A549 (cell line): ENCODE measurements around the gene DCAF6. TPM values are rescaled to one million over a fixed set of nuclear protein-coding genes. Genes with fewer than 3 reads are reported as not detected.

ENCODE experiments used
- ATAC-seq, 2 experiments: fragments of 200-7000 bp in 1 of 2; fragments of >200 bp in 1 of 2; cut with Nextera tagmentation in 1 of 2; cut with Tn5 transposase in 1 of 2; 3 replicates each; pipeline versions ENCODE4 v1.8.0 to v1.9.1; 2018 to 2020; ENCODE audit warnings: mild to moderate bottlenecking in 1 of 2, moderate library complexity in 1 of 2
- CTCF ChIA-PET: fragments of 300-600 bp; sonication (Branson Sonifier 250); formaldehyde crosslinking; extraction: SDS; loops from one replicate; lab custom pipeline; 2021; ENCODE audit warnings: antibody characterized with exemption, inconsistent platforms; lab: Yijun Ruan, JAX
- POLR2A ChIA-PET: fragments of 350-600 bp; formaldehyde crosslinking; extraction: SDS; loops from one replicate; lab custom pipeline; 2021; ENCODE audit warnings: antibody characterized with exemption, inconsistent platforms; lab: Yijun Ruan, JAX
- DNase-seq, 2 experiments: peaks; one replicate each; pipeline versions ENCODE4 v3.0.0 to v3.0.0-alpha.2; 2011 to 2016; ENCODE audit warnings: low read depth in 1 of 2, low spot score in 1 of 2
- FAIRE-seq: peaks from 2 replicates; lab custom pipeline; 2011; peaks lifted over from hg19 to GRCh38; lab: Jason Lieb, UNC
- H3K27ac ChIP-seq, 2 experiments: fragments of >200 bp; sonication (Bioruptor Twin); formaldehyde crosslinking; 3 replicates each; pipeline ENCODE4 v1.5.1; 2016 to 2017
- H3K4me1 ChIP-seq: fragments of >200 bp; sonication (Bioruptor Twin); formaldehyde crosslinking; 3 replicates; pipeline ENCODE4 v1.6.1; 2016
- H3K4me2 ChIP-seq: fragments of >200 bp; sonication (Bioruptor Twin); formaldehyde crosslinking; 3 replicates; pipeline ENCODE4 v1.6.1; 2016
- H3K4me3 ChIP-seq: fragments of >200 bp; sonication (Bioruptor Twin); formaldehyde crosslinking; 3 replicates; pipeline ENCODE4 v1.5.1; 2016
- H3K9me3 ChIP-seq: fragments of >200 bp; sonication (Bioruptor Twin); formaldehyde crosslinking; 3 replicates; pipeline ENCODE4 v1.6.1; 2016
- CBX2 ChIP-seq: fragments of 200-600 bp; sonication (generic); IDR thresholded peaks from 2 replicates; pipeline ENCODE4 v1.6.1; 2016; ENCODE audit warnings: low read depth, mild to moderate bottlenecking, borderline replicate concordance
- CBX8 ChIP-seq: fragments of 200-600 bp; sonication (generic); IDR thresholded peaks from 2 replicates; pipeline ENCODE4 v1.6.1; 2016
- CEBPB ChIP-seq, 2 experiments: fragments of >200 bp in 1 of 2; sonication (Bioruptor Twin) in 1 of 2; formaldehyde crosslinking in 1 of 2; IDR thresholded peaks; 2 replicates each; pipeline ENCODE4 v1.6.1; 2012 to 2016
- CHD4 ChIP-seq: fragments of 200-600 bp; sonication (generic); IDR thresholded peaks from 2 replicates; pipeline ENCODE4 v1.6.1; 2016; ENCODE audit warnings: antibody characterized with exemption, mild to moderate bottlenecking, borderline replicate concordance
- CTCF ChIP-seq: fragments of >200 bp; sonication (Bioruptor Twin); formaldehyde crosslinking; IDR thresholded peaks from 3 replicates; pipeline ENCODE4 v1.5.1; 2016
- EHF ChIP-seq: fragments of 250-450 bp; sonication (Bioruptor Pico); IDR thresholded peaks from 2 replicates; pipeline ENCODE4 v1.5.0; 2020; ENCODE audit warnings: mild to moderate bottlenecking
- EP300 ChIP-seq, 2 experiments: fragments of >200 bp; sonication (Bioruptor Twin); formaldehyde crosslinking; IDR thresholded peaks; 2 replicates in 1 of 2; 3 replicates in 1 of 2; pipeline ENCODE4 v1.6.1; 2016 to 2017
- FOSB ChIP-seq: fragments of 250-450 bp; sonication (Bioruptor Pico); IDR thresholded peaks from 2 replicates; pipeline ENCODE4 v1.5.0; 2020; ENCODE audit warnings: mild to moderate bottlenecking, moderate library complexity
- FOSL2 ChIP-seq, 2 experiments: fragments of 450-650 bp in 1 of 2; fragments of >200 bp in 1 of 2; sonication (Bioruptor Twin) in 1 of 2; formaldehyde crosslinking; IDR thresholded peaks; 2 replicates each; pipeline versions ENCODE4 v1.5.0 to v1.6.1; 2016 to 2020; ENCODE audit warnings: mild to moderate bottlenecking in 1 of 2, moderate library complexity in 1 of 2
- FOXS1 ChIP-seq: fragments of 250-450 bp; sonication (Bioruptor Pico); IDR thresholded peaks from 2 replicates; pipeline ENCODE4 v1.5.0; 2020; ENCODE audit warnings: mild to moderate bottlenecking, moderate library complexity
- HDAC2 ChIP-seq: fragments of 200-600 bp; sonication (generic); IDR thresholded peaks from 2 replicates; pipeline ENCODE4 v1.6.1; 2016
- HES2 ChIP-seq: fragments of >200 bp; sonication (Bioruptor Twin); formaldehyde crosslinking; IDR thresholded peaks from 2 replicates; pipeline ENCODE4 v1.6.1; 2016
- HOXB13 ChIP-seq: fragments of 250-450 bp; sonication (Bioruptor Pico); IDR thresholded peaks from 2 replicates; pipeline ENCODE4 v1.5.0; 2020; ENCODE audit warnings: low read depth, mild to moderate bottlenecking, moderate library complexity
- HOXB5 ChIP-seq: fragments of 250-450 bp; sonication (Bioruptor Pico); IDR thresholded peaks from 2 replicates; pipeline ENCODE4 v1.5.0; 2020; ENCODE audit warnings: mild to moderate bottlenecking, moderate library complexity
- KDM5A ChIP-seq: fragments of 200-600 bp; sonication (generic); IDR thresholded peaks from 2 replicates; pipeline ENCODE4 v1.6.1; 2016; ENCODE audit warnings: antibody characterized with exemption, mild to moderate bottlenecking
- MAZ ChIP-seq: fragments of 150-350 bp; IDR thresholded peaks from 2 replicates; pipeline ENCODE4 v1.6.1; 2014; ENCODE audit warnings: antibody characterized with exemption, low read depth, low read length, borderline replicate concordance
- MYC ChIP-seq: IDR thresholded peaks from 2 replicates; pipeline ENCODE4 v1.6.1; 2012; ENCODE audit warnings: mild to moderate bottlenecking, inconsistent platforms, low read length, improper control_type of control experiment, borderline replicate concordance
- NFE2L2 ChIP-seq: fragments of 150-350 bp; conservative IDR thresholded peaks from 2 replicates; pipeline ENCODE4 v1.6.1; 2014; ENCODE audit warnings: low read length
- RARB ChIP-seq: fragments of 250-450 bp; sonication (Bioruptor Pico); IDR thresholded peaks from 2 replicates; pipeline ENCODE4 v1.8.0; 2021; ENCODE audit warnings: mild to moderate bottlenecking, moderate library complexity
- SMC3 ChIP-seq: fragments of >200 bp; sonication (Bioruptor Twin); formaldehyde crosslinking; IDR thresholded peaks from 3 replicates; pipeline ENCODE4 v1.6.1; 2018; ENCODE audit warnings: inconsistent platforms
- TFCP2L1 ChIP-seq: fragments of 250-450 bp; sonication (Bioruptor Pico); IDR thresholded peaks from 2 replicates; pipeline ENCODE4 v1.5.0; 2021; ENCODE audit warnings: mild to moderate bottlenecking
- ZC3H11A ChIP-seq: fragments of 450-650 bp; IDR thresholded peaks from 2 replicates; pipeline ENCODE4 v1.6.1; 2014; ENCODE audit warnings: antibody characterized with exemption, mild to moderate bottlenecking
- ZSCAN20 ChIP-seq: fragments of 250-450 bp; sonication (Bioruptor Pico); IDR thresholded peaks from 2 replicates; pipeline ENCODE4 v1.8.0; 2022; ENCODE audit warnings: mild to moderate bottlenecking, moderate library complexity
- WGBS: methylation state at CpG from one replicate; pipeline ENCODE4 v1.1.6; 2017; ENCODE audit errors: missing lambda C conversion rate; 5-methylcytosine and 5-hydroxymethylcytosine counted together
- polyA plus RNA-seq, 4 experiments: library from polyadenylated mRNA; depleted of rRNA in 3 of 4; stranded (reverse); fragments of >200 nt; fragmentation: RNase III in 1 of 4; extraction: RNeasy Plus Mini Kit Qiagen cat#74134 plus additional on column Dnase treatment in 1 of 4; gene quantifications; 2 replicates in 3 of 4; 3 replicates in 1 of 4; pipeline ENCODE4 v1.2.3, GENCODE V29; 2011 to 2017
- TF ChIP-seq, protein P1 (sequence below): fragments of 250-450 bp; sonication (Bioruptor Pico); IDR thresholded peaks from 2 replicates; pipeline ENCODE4 v1.5.0; 2020; ENCODE audit warnings: low read depth, mild to moderate bottlenecking, moderate library complexity
- TF ChIP-seq, protein P2 (sequence below): IDR thresholded peaks from 2 replicates; pipeline ENCODE4 v1.6.1; 2012
- TF ChIP-seq, protein P3 (sequence below): fragments of 450-650 bp; IDR thresholded peaks from 2 replicates; pipeline ENCODE4 v1.6.1; 2014; ENCODE audit warnings: antibody characterized with exemption

The DCAF6 gene
- polyA plus RNA-seq, 2 of the 4 experiments (the other 2 are of a cell fraction): 39.9 to 74.7 TPM

DNA sequence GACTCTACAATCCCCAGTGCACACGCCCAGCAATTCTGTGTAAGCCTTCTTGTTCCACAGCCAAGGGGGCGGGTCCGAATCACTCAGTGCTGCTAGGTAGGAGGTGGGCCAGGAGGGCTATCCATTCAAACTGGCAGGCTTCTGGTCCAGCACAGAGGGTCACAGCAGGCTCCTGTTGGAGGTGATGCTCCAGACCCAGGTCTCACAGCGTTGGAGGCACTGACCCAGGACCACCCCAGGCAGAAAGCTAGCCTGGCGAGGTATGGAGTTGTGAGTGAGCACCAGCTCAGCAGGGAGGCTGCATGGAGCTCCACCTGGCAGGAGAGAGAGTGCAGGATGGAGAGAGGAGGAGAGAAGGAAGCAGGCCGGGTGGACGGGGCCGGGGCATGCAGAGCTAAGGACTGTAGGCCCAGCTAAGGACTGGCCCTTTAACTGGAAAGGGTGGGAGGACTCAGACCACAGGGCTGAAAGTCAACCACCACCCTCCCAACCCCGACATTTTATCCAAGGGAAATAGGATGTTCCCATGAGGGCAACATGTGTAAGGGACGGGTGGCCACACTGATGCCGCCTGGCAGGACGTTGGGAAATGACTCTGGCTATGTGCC lies 161.5 kb downstream of the DCAF6 start:
- Histone ChIP-seq H3K27ac (no peak overlapping the region), H3K4me1 (no peaks in the 10 kb centered on the region), H3K9me3 (no peaks in the 10 kb centered on the region), H3K4me2 (no peak overlapping the region), H3K4me3 (no peak overlapping the region)
- TF ChIP-seq TFCP2L1 (no peak), FOSL2 (IDR thresholded peaks at IDR 0.05) (no peak), FOSL2 (CRISPR knock-in tag; IDR thresholded peaks at IDR 0.05) (no peak), EHF (CRISPR knock-in tag) (no peak), MYC (no peak), CBX8 (no peak), MAZ (no peak), CBX2 (no peak), EP300 (IDR thresholded peaks at IDR 0.05) (no peak), HOXB5 (CRISPR knock-in tag) (no peak), CEBPB (IDR thresholded peaks at IDR 0.05) (no peak)
- TF ChIP-seq, protein P1, sequence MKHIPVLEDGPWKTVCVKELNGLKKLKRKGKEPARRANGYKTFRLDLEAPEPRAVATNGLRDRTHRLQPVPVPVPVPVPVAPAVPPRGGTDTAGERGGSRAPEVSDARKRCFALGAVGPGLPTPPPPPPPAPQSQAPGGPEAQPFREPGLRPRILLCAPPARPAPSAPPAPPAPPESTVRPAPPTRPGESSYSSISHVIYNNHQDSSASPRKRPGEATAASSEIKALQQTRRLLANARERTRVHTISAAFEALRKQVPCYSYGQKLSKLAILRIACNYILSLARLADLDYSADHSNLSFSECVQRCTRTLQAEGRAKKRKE: no peak
- no peak for FAIRE-seq
- 84% methylated on average over 12 of the region's 12 CpGs for WGBS
- CTCF ChIA-PET: interaction anchor here (0.9 to 10.5 kb wide), 2 partner anchors 15 kb away, joined by 3 to 94 read pairs; no protein-coding TSS in a partner anchor
- ATAC-seq: no peak
- POLR2A ChIA-PET: no interaction called here
- DNase-seq: no peak

DNA sequence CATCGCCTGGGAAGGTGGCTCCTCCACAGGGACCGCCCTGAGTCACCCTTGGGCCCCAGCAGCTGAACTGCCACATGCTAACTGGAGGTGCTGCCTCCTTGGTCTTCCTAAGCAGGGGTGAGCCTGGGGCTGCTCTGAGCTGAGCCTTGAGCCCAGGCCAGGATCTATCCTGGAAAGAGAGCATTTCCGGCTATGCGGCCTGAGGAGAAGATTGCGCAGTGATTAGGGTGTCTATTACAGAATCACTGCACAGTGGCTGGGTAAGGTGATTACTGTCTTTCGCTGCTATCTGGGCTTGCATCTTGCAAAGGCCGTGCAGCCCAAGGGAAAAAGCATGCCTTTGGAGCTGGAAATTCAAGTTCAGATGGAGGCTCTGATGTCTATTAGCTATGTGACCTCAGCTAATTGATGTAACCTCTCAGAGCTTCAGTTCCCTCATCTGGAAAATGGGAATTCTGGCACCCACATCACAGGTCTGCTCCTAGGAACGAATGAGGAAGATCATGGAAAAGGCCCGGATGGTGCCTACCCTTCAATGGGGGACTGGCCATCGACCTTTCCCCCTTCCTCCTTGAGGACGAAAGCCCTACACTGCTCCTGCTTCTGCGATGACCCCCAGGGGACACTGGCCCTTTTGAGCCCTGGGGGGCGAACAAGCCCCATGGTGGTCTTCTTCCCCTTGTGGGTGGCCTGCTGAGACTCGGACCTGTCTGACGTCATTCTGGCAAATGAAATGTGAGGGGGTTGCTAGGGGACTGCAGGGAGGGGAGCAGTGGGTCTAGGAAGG lies 162.2 kb downstream of the DCAF6 start:
- no peak for FAIRE-seq
- TF ChIP-seq CEBPB (IDR thresholded peaks at IDR 0.05) (no peak), CTCF (no peak), EP300 (IDR thresholded peaks at IDR 0.05) (no peak), RARB (CRISPR knock-in tag) (no peak), HES2 (no peak), HOXB5 (CRISPR knock-in tag) (no peak), FOSB (CRISPR knock-in tag) (no peak), HDAC2 (no peak), ZC3H11A (no peak), NFE2L2 (no peak), KDM5A (no peak), CHD4 (no peak), EHF (CRISPR knock-in tag) (no peak), ZSCAN20 (no peak), FOXS1 (CRISPR knock-in tag) (no peak), SMC3 (no peak), HOXB13 (no peak), MYC (no peak)
- TF ChIP-seq, protein P2, sequence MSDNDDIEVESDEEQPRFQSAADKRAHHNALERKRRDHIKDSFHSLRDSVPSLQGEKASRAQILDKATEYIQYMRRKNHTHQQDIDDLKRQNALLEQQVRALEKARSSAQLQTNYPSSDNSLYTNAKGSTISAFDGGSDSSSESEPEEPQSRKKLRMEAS: no peak
- TF ChIP-seq, protein P3, sequence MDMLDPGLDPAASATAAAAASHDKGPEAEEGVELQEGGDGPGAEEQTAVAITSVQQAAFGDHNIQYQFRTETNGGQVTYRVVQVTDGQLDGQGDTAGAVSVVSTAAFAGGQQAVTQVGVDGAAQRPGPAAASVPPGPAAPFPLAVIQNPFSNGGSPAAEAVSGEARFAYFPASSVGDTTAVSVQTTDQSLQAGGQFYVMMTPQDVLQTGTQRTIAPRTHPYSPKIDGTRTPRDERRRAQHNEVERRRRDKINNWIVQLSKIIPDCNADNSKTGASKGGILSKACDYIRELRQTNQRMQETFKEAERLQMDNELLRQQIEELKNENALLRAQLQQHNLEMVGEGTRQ: no peak
- TF ChIP-seq, all 56 proteins: peak for 0

More for the DNA sequence above, 162.2 kb downstream of the DCAF6 start:
- Histone ChIP-seq H3K4me2 (no peak overlapping the region), H3K9me3 (no peaks in the 10 kb centered on the region), H3K4me3 (no peak overlapping the region), H3K27ac (no peak overlapping the region), H3K4me1 (no peaks in the 10 kb centered on the region)
- 90% methylated on average over 14 of the region's 15 CpGs for WGBS
- CTCF ChIA-PET: interaction anchor here (0.9 to 10.5 kb wide), 2 partner anchors 14 to 16 kb away, joined by 3 to 94 read pairs; no protein-coding TSS in a partner anchor
- ATAC-seq: no peak; a peak in 1 of 6 replicates
- no peak for DNase-seq
- POLR2A ChIA-PET: no interaction called here
